ENCODE data around the gene ACSM2B.

DNA sequence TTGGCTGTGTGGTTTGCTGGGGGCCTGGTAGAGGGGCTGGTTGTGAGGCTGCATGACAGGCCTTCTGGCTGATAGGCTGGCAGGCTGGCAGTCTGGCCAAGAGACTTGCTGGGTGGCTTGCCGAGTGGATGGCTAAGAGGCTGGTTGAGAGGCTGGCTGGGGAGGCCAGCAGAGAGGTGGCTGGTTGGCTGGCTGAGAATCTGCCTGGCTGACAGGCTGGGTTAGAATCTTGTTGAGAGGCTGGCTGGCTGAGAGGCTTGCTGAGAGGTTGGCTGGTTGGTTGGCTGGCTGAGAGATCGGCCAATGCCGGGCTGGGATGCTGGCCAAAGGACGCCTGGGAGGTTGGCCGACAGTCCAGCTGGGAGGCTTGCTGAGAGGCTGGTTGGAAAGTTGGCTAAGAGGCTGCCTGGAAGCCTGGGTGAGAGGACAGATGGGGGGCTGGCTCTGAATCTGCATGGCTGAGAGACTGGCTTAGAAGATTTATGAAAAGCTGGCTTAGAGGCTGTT lies 35.9 kb upstream of the ACSM2B start:
- TF ChIP-seq, protein P1, sequence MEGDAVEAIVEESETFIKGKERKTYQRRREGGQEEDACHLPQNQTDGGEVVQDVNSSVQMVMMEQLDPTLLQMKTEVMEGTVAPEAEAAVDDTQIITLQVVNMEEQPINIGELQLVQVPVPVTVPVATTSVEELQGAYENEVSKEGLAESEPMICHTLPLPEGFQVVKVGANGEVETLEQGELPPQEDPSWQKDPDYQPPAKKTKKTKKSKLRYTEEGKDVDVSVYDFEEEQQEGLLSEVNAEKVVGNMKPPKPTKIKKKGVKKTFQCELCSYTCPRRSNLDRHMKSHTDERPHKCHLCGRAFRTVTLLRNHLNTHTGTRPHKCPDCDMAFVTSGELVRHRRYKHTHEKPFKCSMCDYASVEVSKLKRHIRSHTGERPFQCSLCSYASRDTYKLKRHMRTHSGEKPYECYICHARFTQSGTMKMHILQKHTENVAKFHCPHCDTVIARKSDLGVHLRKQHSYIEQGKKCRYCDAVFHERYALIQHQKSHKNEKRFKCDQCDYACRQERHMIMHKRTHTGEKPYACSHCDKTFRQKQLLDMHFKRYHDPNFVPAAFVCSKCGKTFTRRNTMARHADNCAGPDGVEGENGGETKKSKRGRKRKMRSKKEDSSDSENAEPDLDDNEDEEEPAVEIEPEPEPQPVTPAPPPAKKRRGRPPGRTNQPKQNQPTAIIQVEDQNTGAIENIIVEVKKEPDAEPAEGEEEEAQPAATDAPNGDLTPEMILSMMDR (conservative IDR thresholded peaks at IDR 0.05; ENCODE audit: low read depth, low read length), result no peak
- no peak for TF ChIP-seq EZH2 (IDR thresholded peaks at IDR 0.05; ENCODE audit: low read length, unreplicated experiment)
- no peak for TF ChIP-seq EZH2phosphoT487 (IDR thresholded peaks at IDR 0.05; ENCODE audit: borderline replicate concordance, low read length)

All from PC-3 (cell line).